GM23248 (cell line): Measurements from ENCODE around the gene CDKN2A. TPM values are rescaled to one million over a fixed set of nuclear protein-coding genes. Genes with fewer than 3 reads are reported as not detected.
A peak's percentile ranks its signal among the peaks of the same experiment; 100 is the strongest.

Source experiments
- DNase-seq: peaks from one replicate; pipeline ENCODE4 v3.0.0-alpha.2; 2015
- H2AFZ ChIP-seq: fragments of 200-600 bp; sonication (generic); 2 replicates; pipeline ENCODE4 v1.6.1; 2016; ENCODE audit warnings: antibody characterized with exemption
- H3F3A ChIP-seq: fragments of 200-600 bp; sonication (generic); 2 replicates; pipeline ENCODE4 v1.6.1; 2016; ENCODE audit warnings: mild to moderate bottlenecking, antibody characterized with exemption, mixed run types; ENCODE audit not compliant: insufficient read depth
- H3K27ac ChIP-seq: fragments of 200-600 bp; sonication (generic); 2 replicates; pipeline ENCODE4 v1.5.1; 2016; ENCODE audit warnings: mild to moderate bottlenecking
- H3K27me3 ChIP-seq: fragments of 200-600 bp; sonication (generic); replicated peaks from 2 replicates; pipeline ENCODE4 v1.6.1; 2016; ENCODE audit warnings: mild to moderate bottlenecking; ENCODE audit not compliant: insufficient read depth
- H3K36me3 ChIP-seq: fragments of 200-600 bp; sonication (generic); 2 replicates; pipeline ENCODE4 v1.6.1; 2016; ENCODE audit warnings: low read depth, mild to moderate bottlenecking
- H3K4me1 ChIP-seq: fragments of 200-600 bp; sonication (generic); 2 replicates; pipeline ENCODE4 v1.6.1; 2016; ENCODE audit warnings: mild to moderate bottlenecking; ENCODE audit not compliant: insufficient read depth
- H3K4me2 ChIP-seq: fragments of 200-600 bp; sonication (generic); one replicate; pipeline ENCODE4 v1.6.1; 2016; ENCODE audit warnings: mild to moderate bottlenecking; ENCODE audit not compliant: unreplicated experiment
- H3K4me3 ChIP-seq: fragments of 200-600 bp; sonication (generic); 2 replicates; pipeline ENCODE4 v1.5.1; 2016; ENCODE audit warnings: mild to moderate bottlenecking
- H3K79me2 ChIP-seq: fragments of 200-600 bp; sonication (generic); 2 replicates; pipeline ENCODE4 v1.6.1; 2016; ENCODE audit warnings: mild to moderate bottlenecking; ENCODE audit not compliant: insufficient read depth
- H3K9ac ChIP-seq: fragments of 200-600 bp; sonication (generic); 2 replicates; pipeline ENCODE4 v1.6.1; 2016; ENCODE audit warnings: mild to moderate bottlenecking
- H3K9me2 ChIP-seq: fragments of 200-600 bp; sonication (generic); 2 replicates; pipeline ENCODE4 v1.6.1; 2016; ENCODE audit warnings: mixed run types, mild to moderate bottlenecking, moderate library complexity; ENCODE audit not compliant: insufficient read depth
- H3K9me3 ChIP-seq: fragments of 200-600 bp; sonication (generic); one replicate; pipeline ENCODE4 v1.6.1; 2017; ENCODE audit warnings: low read depth
- H4K20me1 ChIP-seq: fragments of 200-600 bp; sonication (generic); 2 replicates; pipeline ENCODE4 v1.6.0; 2016; ENCODE audit not compliant: insufficient read depth
- EZH2 ChIP-seq: fragments of 200-600 bp; sonication (generic); IDR thresholded peaks from 2 replicates; pipeline ENCODE4 v1.6.1; 2018; ENCODE audit warnings: antibody characterized with exemption, mild to moderate bottlenecking; ENCODE audit not compliant: insufficient read depth, poor library complexity, severe bottlenecking
- EZH2phosphoT487 ChIP-seq: fragments of 200-600 bp; sonication (generic); IDR thresholded peaks from 2 replicates; pipeline ENCODE4 v1.6.1; 2018; ENCODE audit warnings: antibody characterized with exemption, moderate library complexity, mild to moderate bottlenecking, low read depth; ENCODE audit not compliant: insufficient read depth
- WGBS, 2 experiments: methylation state at CpG; one replicate each; pipeline ENCODE4 v1.1.6; 2015 to 2017; ENCODE audit warnings: low lambda C conversion rate in 2 of 2, low coverage in 1 of 2; ENCODE audit errors: missing lambda C conversion rate in 2 of 2; 5-methylcytosine and 5-hydroxymethylcytosine counted together
- in situ Hi-C: fragments of 300-500 bp; cut with MboI; formaldehyde crosslinking; loops from 2 replicates; pipeline ENCODE4 v1.15.0; 2020
- polyA plus RNA-seq: library from polyadenylated mRNA; unstranded; fragments of >200 nt; fragmentation: Nextera tagmentation; extraction: Ambion mirVana; gene quantifications from 2 replicates; pipeline ENCODE4 v1.2.1, GENCODE V29; 2016
- total RNA-seq: library from RNA; depleted of rRNA; stranded (reverse); fragments of >200 nt; shearing (Covaris generic); gene quantifications from 2 replicates; pipeline ENCODE4 v1.2.3, GENCODE V29; 2014

The CDKN2A gene
- total and polyA plus RNA-seq, 2 experiments from 2014 or later: 27.3 to 42.2 TPM

DNA sequence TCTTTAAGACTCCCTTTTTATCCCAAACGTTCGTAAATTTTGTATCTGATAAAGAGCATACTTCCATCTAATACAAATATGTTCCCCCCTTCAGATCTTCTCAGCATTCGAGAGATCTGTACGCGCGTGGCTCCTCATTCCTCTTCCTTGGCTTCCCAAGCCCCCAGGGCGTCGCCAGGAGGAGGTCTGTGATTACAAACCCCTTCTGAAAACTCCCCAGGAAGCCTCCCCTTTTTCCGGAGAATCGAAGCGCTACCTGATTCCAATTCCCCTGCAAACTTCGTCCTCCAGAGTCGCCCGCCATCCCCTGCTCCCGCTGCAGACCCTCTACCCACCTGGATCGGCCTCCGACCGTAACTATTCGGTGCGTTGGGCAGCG is 19.9 kb downstream of the CDKN2A start:
- Histone ChIP-seq H3F3A (peaks cover 8% of the 10 kb centered on the region; the same call in 1 of the 2 replicates), H3K36me3 (no peaks in the 10 kb centered on the region), H3K4me1 (no peaks in the 10 kb centered on the region; the same call in 1 of the 2 replicates), H3K27ac (no peak overlapping the region), H2AFZ (peak overlapping the region; percentile 87), H3K27me3 (peaks cover 61% of the 10 kb centered on the region), H3K4me2 (peak overlapping the region; percentile 89), H3K79me2 (no peaks in the 10 kb centered on the region), H3K9ac (peak overlapping the region; percentile 69), H3K4me3 (peak overlapping the region; percentile 80), H3K9me3 (no peaks in the 10 kb centered on the region), H4K20me1 (no peaks in the 10 kb centered on the region), H3K9me2 (no peaks in the 10 kb centered on the region)
- peak; percentile 87 for TF ChIP-seq EZH2
- TF ChIP-seq EZH2phosphoT487: no peak
- 6 to 7% methylated on average over 21 of the region's 21 CpGs for WGBS, 2 experiments
- in situ Hi-C loops: no loop called here
- DNase-seq: no peak

DNA sequence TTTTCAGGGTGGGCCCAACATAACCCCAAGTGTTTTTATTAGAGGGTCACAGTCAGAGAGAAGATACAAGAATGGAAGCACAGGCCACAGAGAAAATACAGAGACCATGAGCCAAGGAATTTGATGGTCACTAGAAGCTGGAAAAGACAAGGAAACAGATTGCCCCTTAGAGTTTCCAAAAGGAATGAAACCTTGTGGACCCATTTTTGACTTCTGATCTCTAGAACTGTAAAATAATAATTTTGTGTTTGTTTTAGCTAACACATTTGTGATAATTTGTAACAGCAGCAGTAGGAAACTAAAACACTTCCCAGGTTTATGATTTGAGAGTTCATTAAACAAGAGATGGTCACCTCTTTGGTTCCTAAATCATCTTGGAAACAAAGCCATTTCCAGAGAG is 21.8 kb downstream of the CDKN2A start:
- Histone ChIP-seq H3K4me1 (no peaks in the 10 kb centered on the region; the same call in 1 of the 2 replicates), H4K20me1 (no peaks in the 10 kb centered on the region), H3K9me3 (no peaks in the 10 kb centered on the region), H3K36me3 (no peaks in the 10 kb centered on the region), H3K4me3 (no peak overlapping the region), H3K27me3 (peaks cover 76% of the 10 kb centered on the region), H3K9me2 (no peaks in the 10 kb centered on the region), H3F3A (peaks cover 8% of the 10 kb centered on the region; the same call in 1 of the 2 replicates), H3K9ac (no peak overlapping the region), H2AFZ (no peak overlapping the region), H3K79me2 (no peaks in the 10 kb centered on the region), H3K4me2 (no peak overlapping the region), H3K27ac (no peak overlapping the region)
- TF ChIP-seq EZH2 (no peak), EZH2phosphoT487 (no peak)
- DNase-seq: no peak
- in situ Hi-C loops: no loop called here

GRCh38 chr9:21970800-21971640 is 23.2 kb downstream of the CDKN2A start:
- peak; percentile 6 for DNase-seq
- no peaks in the 10 kb centered on the region for H3K79me2 ChIP-seq
- H3K9me2 ChIP-seq: no peaks in the 10 kb centered on the region
- H2AFZ ChIP-seq: no peak overlapping the region
- H3K27me3 ChIP-seq: peaks cover 67% of the 10 kb centered on the region
- no peak overlapping the region for H3K27ac ChIP-seq
- 30% methylated on average over 42 to 44 of the region's 45 CpGs for WGBS, 2 experiments
- no peaks in the 10 kb centered on the region for H3K36me3 ChIP-seq
- peaks cover 8% of the 10 kb centered on the region; the same call in 1 of the 2 replicates for H3F3A ChIP-seq
- no peak overlapping the region for H3K4me3 ChIP-seq
- in situ Hi-C loops: no loop called here
- H3K9ac ChIP-seq: no peak overlapping the region
- TF ChIP-seq EZH2phosphoT487 (no peak), EZH2 (no peak)
- H3K9me3 ChIP-seq: no peaks in the 10 kb centered on the region
- H3K4me1 ChIP-seq: no peaks in the 10 kb centered on the region; the same call in 1 of the 2 replicates
- no peaks in the 10 kb centered on the region for H4K20me1 ChIP-seq
- no peak overlapping the region for H3K4me2 ChIP-seq

GRCh38 chr9:21969951-21970799 is 24.0 kb downstream of the CDKN2A start:
- H3K4me1 ChIP-seq: no peaks in the 10 kb centered on the region; the same call in none of the 2 replicates
- H3K4me3 ChIP-seq: no peak overlapping the region
- H3K27me3 ChIP-seq: peaks cover 60% of the 10 kb centered on the region
- H4K20me1 ChIP-seq: no peaks in the 10 kb centered on the region
- no peak overlapping the region for H2AFZ ChIP-seq
- no peak overlapping the region for H3K9ac ChIP-seq
- no peaks in the 10 kb centered on the region for H3K9me2 ChIP-seq
- H3K4me2 ChIP-seq: no peak overlapping the region
- WGBS, 2 experiments: 56 to 57% methylated on average over 23 to 24 of the region's 24 CpGs
- no peak overlapping the region for H3K27ac ChIP-seq
- in situ Hi-C loops: no loop called here
- TF ChIP-seq EZH2phosphoT487 (no peak), EZH2 (no peak)
- no peak for DNase-seq
- no peaks in the 10 kb centered on the region for H3K36me3 ChIP-seq
- peaks cover 8% of the 10 kb centered on the region; the same call in 1 of the 2 replicates for H3F3A ChIP-seq
- no peaks in the 10 kb centered on the region for H3K9me3 ChIP-seq
- no peaks in the 10 kb centered on the region for H3K79me2 ChIP-seq
